Psoas muscle (tissue), 8 donors: ENCODE results near the gene DDX21. TPM values are rescaled to one million over a fixed set of nuclear protein-coding genes. Genes with fewer than 3 reads are reported as not detected.

Experiments
- ATAC-seq, 4 donors: fragments of 200-7000 bp; cut with Tn5 transposase; one replicate each; pipeline ENCODE4 v1.9.1; 2020; ENCODE audit warnings: moderate library complexity in 3 of 4, mild to moderate bottlenecking in 2 of 4
- DNase-seq, 2 donors: peaks; one replicate each; pipeline ENCODE4 v3.0.0-alpha.2; 2020
- H3K27ac ChIP-seq: fragments of 200-600 bp; one replicate; pipeline ENCODE4 v1.8.0; 2022
- H3K27me3 ChIP-seq, 3 donors: fragments of 200-600 bp in 1 of 3; one replicate each; pipeline versions ENCODE4 v1.6.1 to v1.8.0; 2013 to 2022; ENCODE audit warnings: low read length in 2 of 3, mild to moderate bottlenecking in 2 of 3, moderate library complexity in 1 of 3; ENCODE audit not compliant: insufficient read depth in 3 of 3
- H3K36me3 ChIP-seq, 2 donors: fragments of 200-600 bp in 1 of 2; one replicate each; pipeline versions ENCODE4 v1.6.1 to v1.8.0; 2013 to 2022; ENCODE audit warnings: low read depth in 1 of 2, mild to moderate bottlenecking in 1 of 2, moderate library complexity in 1 of 2; ENCODE audit not compliant: insufficient read depth in 1 of 2
- H3K4me1 ChIP-seq: fragments of 200-600 bp; one replicate; pipeline ENCODE4 v1.8.0; 2022
- H3K4me3 ChIP-seq: fragments of 200-600 bp; one replicate; pipeline ENCODE4 v1.8.0; 2022; ENCODE audit warnings: mild to moderate bottlenecking
- H3K9me3 ChIP-seq: fragments of 200-600 bp; one replicate; pipeline ENCODE4 v1.8.0; 2022
- CTCF ChIP-seq: fragments of 200-600 bp; IDR thresholded peaks from one replicate; pipeline ENCODE4 v1.8.0; 2022; ENCODE audit warnings: antibody characterized with exemption
- WGBS, 3 donors: extraction: QIAGEN DNeasy Blood & Tissue Kit; methylation state at CpG; one replicate each; pipeline versions ENCODE4 v1.1.6 to v1.1.7; 2013; 5-methylcytosine and 5-hydroxymethylcytosine counted together
- intact Hi-C, 2 donors: fragments of 100-400 bp; cut with DNase I; formaldehyde crosslinking; loops; one replicate each; pipeline versions ENCODE4 v1.11.0 to v1.14.2; 2022
- polyA plus RNA-seq, 3 donors: library from polyadenylated mRNA; stranded (reverse); fragments of 200-250 nt; gene quantifications; one replicate each; pipeline ENCODE4 v1.2.3, GENCODE V29; 2013
- total RNA-seq, 4 donors: library from RNA; stranded (reverse); fragmentation: NEBNext Ultra II Directional in 2 of 4; extraction: Animal tissue kit (Norgen Biotek cat#: 25700) in 2 of 4; gene quantifications; one replicate each; pipeline versions ENCODE4 v1.2.1 to v1.2.4, GENCODE V29; 2021 to 2023
- donor health status: healthy with polysubstance abuse.
- donor health status: DM: no; HTN: no; CAD: no; lungs with moderate emphysema.
- donor health status: Bipolar disorder and iron deficiency.
- donor health status: healthy.
- donor health status: DM: yes; HTN: yes; CAD: no.
- donor health status: DM: no; HTN: no; CAD: no.
- donor health status: DM: no; HTN: no; CAD: no.
- donor health status: DM: yes; HTN: yes; CAD: no.

The DDX21 gene
- total and polyA plus RNA-seq, 7 donors: 30.8 to 120 (median 76.1) TPM

DNA sequence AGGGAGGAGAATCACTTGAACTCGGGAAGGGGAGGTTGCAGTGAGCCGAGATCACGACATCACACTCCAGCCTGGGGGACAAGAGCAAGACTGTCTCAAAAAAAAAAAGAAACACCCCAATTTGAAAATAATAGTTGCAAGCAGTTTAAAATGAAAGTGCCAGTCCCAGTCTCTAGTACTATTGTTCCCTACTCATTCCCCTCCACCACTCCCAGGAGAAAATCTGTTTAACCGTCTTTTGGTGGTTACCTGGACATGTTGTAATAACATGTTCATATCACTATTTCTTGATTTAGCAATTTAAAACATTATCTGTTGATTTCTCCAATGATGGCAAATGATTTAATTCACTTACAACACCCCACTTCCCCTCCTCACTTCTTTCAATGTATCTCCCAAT lies 77.3 kb downstream of the DDX21 start:
- no peaks in the 10 kb centered on the region for H3K36me3 ChIP-seq
- no peak for TF ChIP-seq CTCF
- H3K27ac ChIP-seq: no peak overlapping the region
- H3K4me3 ChIP-seq: no peak overlapping the region
- intact Hi-C loops: no loop called here
- WGBS, 3 donors: 80 to 86% (median 81%) methylated on average over 4 of the region's 4 CpGs
- no peaks in the 10 kb centered on the region for H3K9me3 ChIP-seq
- ATAC-seq (no peak), DNase-seq (no peak)
- no peaks in the 10 kb centered on the region for H3K27me3 ChIP-seq
- H3K4me1 ChIP-seq: no peaks in the 10 kb centered on the region

Other genes starting within 250 kb of the DDX21 start
- 10 to 100 TPM; 24.1 to 52.8 (median 34.0) TPM for gene CCAR1, start 234.9 kb upstream of the DDX21 start, total RNA-seq
- 10 to 100 TPM; 22.1 to 44.6 (median 26.7) TPM for gene CCAR1, start 234.9 kb upstream of the DDX21 start, polyA plus RNA-seq
- gene STOX1, start 128.6 kb upstream of the DDX21 start, total RNA-seq: 1 to 10 TPM in 2 of 4 donors, under 1 TPM in 2; 0.30 to 2.4 (median 1.2) TPM
- gene STOX1, start 128.6 kb upstream of the DDX21 start, polyA plus RNA-seq: 1 to 10 TPM in 1 of 3 donors, under 1 TPM in 2; 0.14 to 1.1 (median 0.49) TPM
- 10 to 100 TPM; 19.7 to 24.7 (median 22.7) TPM for gene DDX50, start 54.9 kb upstream of the DDX21 start, total RNA-seq
- gene DDX50, start 54.9 kb upstream of the DDX21 start, polyA plus RNA-seq: 10 to 100 TPM; 18.6 to 27.5 (median 20.2) TPM
- 10 to 100 TPM; 23.2 to 36.9 (median 32.1) TPM for gene KIFBP, start 32.6 kb downstream of the DDX21 start, total RNA-seq
- gene KIFBP, start 32.6 kb downstream of the DDX21 start, polyA plus RNA-seq: 10 to 100 TPM in 2 of 3 donors, 1 to 10 TPM in 1; 7.9 to 24.0 (median 17.9) TPM
- gene SRGN, start 131.9 kb downstream of the DDX21 start, total RNA-seq: 10 to 100 TPM; 27.8 to 43.4 (median 30.5) TPM
- 10 to 100 TPM; 30.2 to 54.0 (median 33.2) TPM for gene SRGN, start 131.9 kb downstream of the DDX21 start, polyA plus RNA-seq
- gene VPS26A, start 168.0 kb downstream of the DDX21 start, total RNA-seq: 10 to 100 TPM; 25.2 to 41.1 (median 39.2) TPM
- gene VPS26A, start 168.0 kb downstream of the DDX21 start, polyA plus RNA-seq: 10 to 100 TPM; 23.4 to 62.8 (median 36.5) TPM
- gene SUPV3L1, start 224.1 kb downstream of the DDX21 start, total RNA-seq: 10 to 100 TPM; 33.9 to 56.4 (median 43.8) TPM
- gene SUPV3L1, start 224.1 kb downstream of the DDX21 start, polyA plus RNA-seq: 10 to 100 TPM; 50.6 to 55.6 (median 53.4) TPM